NCI-H446 treated with DMSO at 0.1 percent for 48 hours (cell line): Measurements from ENCODE around the gene KANK3.
A peak's percentile ranks its signal among the peaks of the same experiment; 100 is the strongest.
"Not testable (repeated sequence)": the region's sequence is repeated elsewhere in the genome, so short reads cannot be mapped to it uniquely, and the experiment has no call there.

ENCODE experiments used
- DNase-seq: peaks from one replicate; lab custom pipeline; 2025; lab: John Stamatoyannopoulos, UW

KANK3 gene

GRCh38 chr19:8342684-8343482, at the start of gene KANK3:
Gene KANK3 (minus strand): TSS chr19:8343262. CDS start chr19:8337828, 5,434 bp downstream.
- peak; percentile 56 for DNase-seq

- no peak for DNase-seq
Measured at GRCh38 chr19:8392017-8392591, 49.0 kb upstream of the KANK3 start.

- DNase-seq, result no peak
Measured at GRCh38 chr19:8391198-8392016, 48.3 kb upstream of the KANK3 start.

- peak; percentile 79 for DNase-seq
Measured at GRCh38 chr19:8390617-8390981, 47.5 kb upstream of the KANK3 start.

GRCh38 chr19:8389891-8390616, 47.0 kb upstream of the KANK3 start, which contains the start of gene RAB11B:
Gene RAB11B (plus strand): TSS chr19:8390360. CDS start chr19:8390417, 57 bp downstream.
- DNase-seq, result peak; percentile 100

GRCh38 chr19:8388612-8388958, 45.5 kb upstream of the KANK3 start:
- DNase-seq, result no peak

GRCh38 chr19:8387688-8388611, 44.9 kb upstream of the KANK3 start:
- DNase-seq, result no peak

- no peak for DNase-seq
Measured at GRCh38 chr19:8386990-8387389, 43.9 kb upstream of the KANK3 start.

GRCh38 chr19:8386419-8386818, 43.4 kb upstream of the KANK3 start:
- not testable (repeated sequence) for DNase-seq

- DNase-seq, result not testable (repeated sequence)
Measured at GRCh38 chr19:8385566-8385965, 42.5 kb upstream of the KANK3 start.

- DNase-seq, result not testable (repeated sequence)
Measured at GRCh38 chr19:8385103-8385502, 42.0 kb upstream of the KANK3 start.

- not testable (repeated sequence) for DNase-seq
Measured at GRCh38 chr19:8384569-8384968, 41.5 kb upstream of the KANK3 start.

GRCh38 chr19:8379156-8379891, 36.3 kb upstream of the KANK3 start:
- not testable (repeated sequence) for DNase-seq

- DNase-seq, result no peak
Measured at GRCh38 chr19:8377598-8377997, 34.5 kb upstream of the KANK3 start.

- DNase-seq, result not testable (repeated sequence)
Measured at GRCh38 chr19:8376373-8376974, 33.4 kb upstream of the KANK3 start.

GRCh38 chr19:8375766-8376165, 32.7 kb upstream of the KANK3 start:
- not testable (repeated sequence) for DNase-seq

- no peak for DNase-seq
Measured at GRCh38 chr19:8373867-8374813, 31.1 kb upstream of the KANK3 start.

GRCh38 chr19:8371011-8371804, 28.1 kb upstream of the KANK3 start:
- no peak for DNase-seq
